ENCODE results near the gene DIPK1B. TPM values are rescaled to one million over a fixed set of nuclear protein-coding genes. Genes with fewer than 3 reads are reported as not detected.
A peak's percentile ranks its signal among the peaks of the same experiment; 100 is the strongest.

The DIPK1B gene
- total and polyA plus RNA-seq, 10 of the 15 experiments (the other 5 are each of a cell fraction or from before 2014, with no cell fraction given): 0.08 to 0.28 (median 0.13) TPM; not detected in 3

DNA sequence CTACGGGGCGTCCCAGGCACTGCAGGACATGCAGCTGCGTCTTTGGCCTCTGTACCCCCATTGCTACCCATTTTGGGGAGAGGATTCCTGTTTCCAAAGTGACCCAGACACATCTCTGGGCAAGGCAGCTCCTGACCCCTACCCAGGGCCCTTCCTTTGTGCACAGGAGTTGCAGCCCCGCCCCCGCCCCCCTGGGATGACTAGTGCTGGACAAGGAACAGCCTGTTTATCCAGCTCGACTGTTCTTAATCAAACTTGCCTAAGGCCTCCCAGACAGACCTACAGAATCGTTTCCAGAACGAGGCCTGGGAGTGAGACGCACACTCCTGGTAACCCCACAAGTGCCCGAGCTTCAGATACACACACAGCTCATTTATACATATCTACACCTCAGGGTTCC, 13.2 kb downstream of the DIPK1B start (continued):
- no peak for TF ChIP-seq CTCF (IDR thresholded peaks at IDR 0.05 in 2 of 3, conservative IDR thresholded peaks at IDR 0.05 in 1 of 3; ENCODE audit: control insufficient read depth in 2 of 3, extremely low read depth in 1 of 3, insufficient read depth in 1 of 3, low read depth in 3 of 3, low read length in 3 of 3)
- no peak for TF ChIP-seq ZNF24 (IDR thresholded peaks at IDR 0.05)

- in situ Hi-C loops (cut with MboI) (no loop called here), intact Hi-C loops (cut with micrococcal nuclease; ENCODE audit: unreplicated experiment) (no loop called here)
- TF ChIP-seq RELB (IDR thresholded peaks at IDR 0.05; ENCODE audit: low read depth): no peak
- no peak for TF ChIP-seq EP300 (IDR thresholded peaks at IDR 0.05; ENCODE audit: borderline replicate concordance in 1 of 2, control insufficient read depth in 1 of 2, low read depth in 2 of 2, low read length in 2 of 2)
- no peak for TF ChIP-seq MAX (IDR thresholded peaks at IDR 0.05; ENCODE audit: low read depth, low read length)
- TF ChIP-seq IRF4 (IDR thresholded peaks at IDR 0.05; ENCODE audit: low read depth, low read length): no peak
- no peak for TF ChIP-seq BRCA1 (IDR thresholded peaks at IDR 0.05; ENCODE audit: low read depth, low read length)
- TF ChIP-seq NFYB (IDR thresholded peaks at IDR 0.05; ENCODE audit: insufficient read depth, low read depth, low read length): no peak
- TF ChIP-seq RAD21 (IDR thresholded peaks at IDR 0.05; ENCODE audit: insufficient read depth, low read depth, low read length): no peak
- ChIA-PET POLR2A (no interaction called here), SMC1A (ENCODE audit: uncharacterized antibody, unreplicated experiment) (no interaction called here), RAD21 (ENCODE audit: unreplicated experiment) (interaction anchor here (1.5 to 1.7 kb wide), 2 partner anchors 15 to 25 kb away, joined by 5 to 6 read pairs; no protein-coding TSS in a partner anchor), CTCF (interaction anchor here (0.6 to 2.4 kb wide), 10 partner anchors 12 to 457 kb away, joined by 3 to 16 read pairs (median 4); partner anchors contain the start of genes AGPAT2, AJM1 and LCN8)
- Histone ChIP-seq H3K9ac (ENCODE audit: control insufficient read depth, insufficient read depth, low read length) (peak overlapping the region; percentile 79), H3K9me3 (replicated peaks; ENCODE audit: control insufficient read depth, insufficient read depth, low read length) (no peaks in the 10 kb centered on the region), H3K79me2 (ENCODE audit: control insufficient read depth, insufficient read depth, low read length) (peaks cover 45% of the 10 kb centered on the region), H2AFZ (ENCODE audit: control insufficient read depth, low read depth, low read length) (no peak overlapping the region), H3K27me3 (replicated peaks in 1 of 2; ENCODE audit: control insufficient read depth in 2 of 2, insufficient read depth in 2 of 2, low read length in 1 of 2) (no peaks in the 10 kb centered on the region), H3K36me3 (ENCODE audit: control insufficient read depth in 2 of 2, insufficient read depth in 2 of 2, low read length in 1 of 2) (peaks cover 18 to 28% of the 10 kb centered on the region in 2 experiments), H3K27ac (ENCODE audit: control insufficient read depth, insufficient read depth) (peak overlapping the region; percentile 31), H3K4me3 (peak overlapping the region; percentile 69), H3K4me1 (ENCODE audit: control insufficient read depth, insufficient read depth, low read length) (peaks cover 13% of the 10 kb centered on the region), H3K4me2 (ENCODE audit: control insufficient read depth, insufficient read depth) (peak overlapping the region; percentile 93), H4K20me1 (ENCODE audit: control insufficient read depth, insufficient read depth) (peaks cover 9% of the 10 kb centered on the region)
- DNase-seq (ENCODE audit: low read depth, low spot score): no peak
- no TSS peak for BruUV-seq (replicated peaks)
- 58% methylated on average over 16 of the region's 16 CpGs for WGBS (ENCODE audit: insufficient coverage, insufficient replicate concordance, low lambda C conversion rate, missing lambda C conversion rate)
- ATAC-seq: no peak
- FAIRE-seq: no peak
Observed at GRCh38 chr9:136726118-136726517, 13.7 kb downstream of the DIPK1B start.

All from GM12878 (cell line).